ENCODE measurements around the gene SFRP4.
"Not testable (repeated sequence)": the region's sequence is repeated elsewhere in the genome, so short reads cannot be mapped to it uniquely, and the experiment has no call there.

The SFRP4 gene

DNA sequence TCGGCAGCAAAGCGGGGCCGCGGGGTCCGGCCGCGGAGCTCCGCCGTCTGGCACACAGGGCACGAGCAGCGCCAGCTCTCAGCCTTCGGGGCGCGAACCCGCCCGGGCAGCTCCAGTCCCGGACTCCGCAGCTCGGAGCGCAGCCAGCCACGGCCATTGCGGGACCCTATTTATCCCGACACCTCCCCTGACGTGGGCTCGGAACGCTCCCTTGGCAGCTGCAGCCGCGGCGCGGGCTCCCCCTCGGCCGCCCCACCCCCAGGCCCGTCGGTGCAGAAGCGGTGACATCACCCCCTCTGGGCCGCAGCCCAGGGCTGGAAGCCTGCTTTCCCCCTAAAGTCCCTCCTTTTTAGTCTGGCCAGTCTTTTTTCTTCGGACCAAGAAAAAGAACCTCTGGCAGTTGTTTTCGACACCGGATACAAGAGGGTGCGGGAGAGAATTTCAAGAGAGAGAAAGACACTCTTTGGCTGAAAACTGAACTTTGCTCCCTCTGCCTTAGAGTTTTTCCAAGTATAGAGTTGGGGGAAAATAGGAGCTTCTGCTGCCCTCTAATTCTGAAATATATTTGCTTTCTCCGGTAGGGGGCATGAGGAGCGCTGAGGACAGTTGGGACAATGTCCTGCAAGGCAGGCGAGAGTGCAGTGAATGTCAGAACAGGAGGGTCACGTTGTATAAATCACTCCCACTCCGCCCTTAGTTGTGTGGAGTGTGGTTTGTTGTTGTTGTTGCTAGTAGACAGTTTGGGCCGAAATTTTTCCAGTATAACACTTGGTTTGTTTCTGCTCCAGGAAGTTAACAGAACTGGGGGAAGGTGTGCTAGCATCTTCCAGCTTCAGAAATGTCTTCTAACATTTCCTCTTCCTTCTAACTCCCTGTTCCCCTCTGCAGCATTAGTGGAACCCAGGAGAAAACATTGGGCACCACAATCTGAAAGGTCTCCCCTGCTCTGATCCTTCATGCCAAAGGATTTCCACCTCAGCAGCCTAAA lies at the start of gene SFRP4:
Gene SFRP4 (minus strand): TSS at position 145 of the 988 bp plus-strand sequence. CDS start 280 bp downstream, outside the sequence.
- DNase-seq, result no peak

DNA sequence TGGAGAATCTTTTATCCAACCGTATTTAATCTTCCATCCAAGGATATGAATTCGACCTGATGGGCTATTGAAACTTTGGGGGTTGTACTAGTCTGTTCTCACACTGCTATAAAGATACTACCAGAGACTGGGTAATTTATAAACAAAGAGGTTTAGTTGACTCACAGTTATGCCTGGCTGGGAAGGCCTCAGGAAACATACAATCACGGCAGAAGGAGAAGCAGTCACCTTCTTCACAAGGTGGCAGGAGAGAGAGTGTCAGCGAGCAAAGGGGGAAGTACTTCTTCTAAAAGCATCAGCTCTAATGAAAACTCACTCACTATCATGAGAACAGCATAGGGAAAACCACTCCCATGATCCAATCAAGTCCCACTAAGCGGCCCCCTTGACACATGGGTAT lies 47.6 kb upstream of the SFRP4 start:
- no peak for DNase-seq

DNA sequence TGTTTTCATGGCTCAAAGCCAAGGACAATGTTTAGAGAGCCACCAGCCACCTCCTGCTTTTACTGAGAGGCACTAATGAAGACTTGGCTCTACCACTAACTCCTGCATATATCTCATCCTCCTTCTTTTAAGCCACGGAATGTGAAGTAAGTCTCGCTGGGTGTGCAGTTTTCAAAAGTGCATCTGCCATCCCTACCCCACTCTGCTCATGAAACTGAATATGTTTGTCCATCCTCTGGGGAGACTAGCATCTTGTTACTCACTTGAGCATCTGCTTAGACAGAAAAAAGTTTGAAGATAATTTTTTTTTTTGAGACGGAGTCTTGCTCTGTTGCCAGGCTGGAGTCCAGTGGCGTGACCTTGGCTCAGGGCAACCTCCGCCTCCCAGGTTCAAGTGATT lies 44.6 kb upstream of the SFRP4 start:
- no peak for DNase-seq

DNA sequence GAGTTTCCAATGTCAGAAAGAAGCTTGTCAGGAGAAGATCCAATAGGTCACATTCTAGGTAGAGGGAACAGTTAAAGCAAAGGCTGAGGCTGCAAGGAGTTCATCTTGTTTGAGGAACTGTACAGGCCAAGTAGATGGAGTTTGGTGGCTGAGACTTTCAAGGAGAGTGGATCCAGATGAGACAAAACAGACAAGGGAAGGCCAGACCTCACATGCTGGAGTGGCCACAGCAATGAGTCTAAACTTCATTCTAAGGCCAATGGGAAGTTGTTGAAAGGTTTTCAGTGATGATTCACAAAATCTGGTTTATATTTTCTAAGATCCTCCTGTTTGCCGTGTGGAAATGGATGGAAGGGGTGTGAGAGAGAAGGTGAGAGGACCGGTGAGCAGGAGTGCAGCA lies 43.9 kb upstream of the SFRP4 start:
- no peak for DNase-seq

DNA sequence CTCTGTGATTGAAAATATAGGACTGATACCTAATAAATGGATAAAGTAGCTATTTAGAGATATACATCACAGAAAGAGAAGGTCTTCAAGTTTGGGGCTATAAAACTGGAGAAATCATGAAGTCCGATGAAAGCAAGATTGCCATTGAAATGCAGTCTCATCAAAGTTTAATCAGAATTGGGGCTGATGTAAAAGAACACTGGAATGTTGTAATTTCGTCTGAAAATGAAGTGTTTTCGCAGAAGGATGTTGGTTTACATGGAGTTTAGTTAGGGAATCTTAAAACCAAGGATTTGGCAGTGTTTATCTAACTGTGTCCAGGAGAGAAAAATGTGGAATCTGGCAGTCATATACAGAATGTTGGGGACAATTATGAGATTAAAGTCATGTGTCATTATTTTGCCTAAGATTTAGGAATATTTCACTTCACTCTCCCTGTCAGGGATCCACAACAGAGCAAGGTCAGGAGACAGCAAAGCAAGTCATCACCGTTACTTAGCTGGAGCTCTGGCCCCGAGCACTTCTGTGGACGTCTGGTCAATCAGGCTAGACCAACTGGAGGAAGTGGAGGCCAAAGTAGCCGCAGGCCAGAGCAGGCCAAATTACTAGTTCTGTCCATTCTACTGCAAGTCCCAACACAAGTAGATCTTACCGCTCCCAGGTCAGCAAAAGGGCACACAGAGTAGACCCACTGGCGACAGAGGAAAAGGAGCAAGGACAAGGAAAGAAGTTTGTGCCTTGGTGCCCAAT lies 40.8 kb upstream of the SFRP4 start:
- DNase-seq, result no peak

DNA sequence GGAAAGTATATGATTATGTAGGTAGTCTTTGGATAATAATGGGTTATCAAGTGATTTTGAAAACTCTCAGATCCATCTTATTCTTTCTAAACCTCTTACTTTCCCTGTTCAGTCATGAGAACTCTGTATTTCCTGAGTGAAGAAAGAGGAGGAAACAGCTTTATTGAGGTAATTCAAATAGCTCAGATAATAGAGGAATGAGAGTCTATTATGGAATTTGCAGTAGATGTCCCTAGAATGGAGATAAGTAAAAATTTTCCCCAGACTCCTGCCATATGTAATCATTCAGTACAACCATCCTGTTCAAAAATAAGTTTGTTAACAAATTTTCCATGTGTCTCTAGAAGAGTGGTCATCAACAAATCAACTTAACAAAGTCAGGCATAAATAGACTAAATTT lies 40.2 kb upstream of the SFRP4 start:
- no peak for DNase-seq

DNA sequence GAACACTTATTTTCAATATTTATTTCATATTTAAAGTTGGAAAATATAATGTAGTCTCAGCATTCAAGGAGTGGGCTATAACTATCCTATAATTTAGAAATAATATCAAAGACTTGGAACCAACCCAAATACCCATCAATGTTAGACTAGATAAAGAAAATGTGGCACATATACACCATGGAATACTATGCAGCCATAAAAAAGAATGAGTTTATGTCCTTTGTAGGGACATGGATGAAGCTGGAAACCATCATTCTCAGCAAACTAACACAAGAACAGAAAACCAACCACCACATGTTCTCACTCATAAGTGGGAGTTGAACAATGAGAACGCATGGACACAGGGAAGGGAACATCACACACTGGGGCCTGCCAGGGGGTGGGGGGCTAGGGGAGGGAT lies 37.6 kb upstream of the SFRP4 start:
- not testable (repeated sequence) for DNase-seq

DNA sequence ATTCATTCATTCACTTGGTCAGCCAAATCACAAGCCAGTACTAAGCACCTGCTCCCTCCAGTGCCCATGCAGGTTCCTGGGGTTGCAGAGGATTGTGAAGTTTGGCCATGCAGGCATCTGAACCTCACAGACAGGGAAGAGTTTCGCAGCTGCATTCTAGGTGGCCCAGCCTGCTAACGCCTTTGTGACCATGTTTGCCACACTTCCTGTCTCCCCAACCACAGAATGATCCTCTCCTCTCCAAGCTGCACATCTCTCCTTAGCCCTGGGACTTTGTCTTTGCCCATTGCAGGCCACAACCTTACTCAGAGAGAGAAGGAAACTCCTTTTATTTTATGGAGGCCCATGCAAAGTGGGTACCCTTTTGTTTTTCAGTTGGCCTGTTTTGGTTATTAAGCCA lies 35.6 kb upstream of the SFRP4 start:
- no peak for DNase-seq

DNA sequence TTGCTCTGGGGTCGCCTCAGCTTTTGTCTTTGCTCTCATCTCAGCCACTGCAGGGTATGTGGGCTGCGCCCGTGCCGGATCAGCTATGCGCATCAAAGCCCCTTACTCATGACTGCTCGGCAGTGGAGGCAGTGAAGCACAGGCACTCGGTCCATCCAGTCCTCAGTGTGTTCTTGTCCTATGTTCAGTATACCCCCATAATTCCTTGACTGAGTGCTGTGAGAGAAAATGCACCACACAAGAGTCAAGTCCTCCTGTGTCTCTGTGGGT lies 31.3 kb upstream of the SFRP4 start:
- no peak for DNase-seq

DNA sequence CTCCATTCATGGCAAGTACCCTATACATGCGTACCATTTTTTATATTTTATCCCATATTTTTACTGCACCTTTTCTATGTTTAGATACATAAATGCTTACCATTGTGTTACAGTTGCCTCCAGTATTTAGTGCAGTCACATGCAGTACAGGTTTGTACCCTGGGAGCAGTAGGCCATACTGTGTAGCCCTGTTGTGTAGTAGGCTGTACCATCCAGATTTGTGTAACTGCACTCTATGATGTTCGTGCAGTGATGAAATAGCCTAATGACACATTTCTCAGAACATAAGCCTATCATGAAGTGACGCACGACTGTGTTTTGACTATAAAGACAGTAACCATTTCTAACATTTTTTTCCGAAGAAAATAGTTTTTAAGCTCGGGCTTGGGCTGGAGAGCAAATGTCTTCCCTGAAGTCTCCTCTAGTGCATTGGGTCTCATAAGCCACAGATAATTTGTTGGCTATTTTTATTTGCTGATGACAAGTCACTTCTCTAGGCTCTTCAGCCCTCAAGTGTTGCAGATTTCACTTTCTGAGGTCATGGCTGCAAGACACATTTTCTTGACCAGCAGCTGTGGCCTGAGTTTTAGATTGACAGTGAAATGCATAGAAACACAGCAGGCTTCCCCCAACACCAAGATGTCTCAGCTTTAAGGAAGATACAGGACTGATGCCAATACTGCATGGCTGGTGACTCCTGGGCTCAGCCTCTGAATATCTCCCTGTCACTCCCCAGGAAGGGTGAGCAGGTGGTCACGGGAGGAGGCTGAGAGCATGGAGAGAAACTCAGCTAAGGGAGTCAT lies 30.7 kb upstream of the SFRP4 start:
- DNase-seq, result no peak

DNA sequence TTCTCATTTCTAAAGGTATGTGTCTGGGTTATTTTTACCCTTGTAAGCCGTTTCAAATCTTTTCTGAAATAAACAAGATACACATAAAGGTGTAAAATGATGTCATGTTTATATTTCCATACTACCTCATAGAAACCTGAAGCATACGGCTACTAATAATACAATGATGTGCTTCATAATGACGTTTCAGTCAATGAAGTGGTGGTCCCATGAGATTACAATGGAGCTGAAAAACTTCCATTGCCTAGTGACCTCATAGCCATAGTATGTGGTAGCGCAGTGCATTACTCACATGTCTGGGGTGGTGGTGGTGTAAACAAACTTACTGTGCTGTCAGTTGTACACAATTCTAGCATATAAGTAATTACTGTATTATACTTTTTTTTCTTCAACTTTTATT lies 28.7 kb upstream of the SFRP4 start:
- no peak for DNase-seq

DNA sequence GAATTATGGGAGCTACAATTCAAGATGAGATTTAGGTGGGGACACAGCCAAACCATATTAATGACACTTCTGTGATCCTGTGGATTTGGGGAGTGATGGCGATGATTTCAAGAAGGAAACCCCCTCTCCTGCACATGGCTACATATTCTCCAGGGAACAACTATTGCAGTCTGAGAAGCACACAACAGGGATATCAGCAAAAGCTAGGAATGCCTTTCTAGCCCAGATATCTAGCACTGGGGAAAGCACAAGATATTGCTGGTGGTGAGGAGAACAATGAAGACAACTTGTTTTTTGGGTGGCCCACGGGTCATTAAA lies 28.1 kb upstream of the SFRP4 start:
- no peak for DNase-seq

DNA sequence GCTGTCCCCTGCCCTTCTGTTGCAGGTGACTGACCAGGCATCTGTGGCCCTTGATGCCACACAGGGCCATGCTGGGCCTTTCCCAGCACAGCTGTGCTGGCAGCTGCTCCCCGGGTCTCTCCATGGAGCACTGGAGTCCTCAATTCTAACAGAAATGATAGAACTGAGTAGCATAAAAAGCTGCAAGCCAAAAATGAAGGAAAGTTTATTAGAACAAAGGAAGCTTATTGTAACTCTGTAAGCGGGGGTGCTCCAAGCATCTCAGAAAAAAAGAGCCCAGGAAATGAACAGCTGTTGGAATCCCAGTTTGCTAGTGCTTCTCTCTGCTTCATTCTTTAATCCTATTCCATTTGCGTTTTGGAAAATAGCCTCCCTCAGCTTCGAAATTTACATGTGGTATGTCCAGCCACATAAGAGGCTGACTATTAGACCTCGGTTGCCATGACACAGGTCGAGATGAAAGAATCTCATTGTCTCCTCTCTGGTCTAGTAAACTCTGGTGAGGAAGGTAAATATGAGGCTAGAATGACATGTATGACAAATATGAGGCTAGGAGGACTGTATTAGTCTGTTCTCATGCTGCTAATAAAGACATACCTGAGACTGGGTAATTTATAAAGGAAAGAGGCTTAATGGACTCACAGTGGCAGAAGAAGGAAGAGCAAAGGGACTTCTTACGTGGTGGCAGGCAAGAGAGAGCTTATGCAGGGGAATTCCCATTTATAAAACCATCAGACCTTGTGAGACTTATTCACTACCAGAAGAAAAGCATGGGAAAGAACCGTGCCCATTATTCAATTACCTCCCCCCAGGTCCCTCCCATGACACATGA lies 27.5 kb upstream of the SFRP4 start:
- DNase-seq, result no peak

DNA sequence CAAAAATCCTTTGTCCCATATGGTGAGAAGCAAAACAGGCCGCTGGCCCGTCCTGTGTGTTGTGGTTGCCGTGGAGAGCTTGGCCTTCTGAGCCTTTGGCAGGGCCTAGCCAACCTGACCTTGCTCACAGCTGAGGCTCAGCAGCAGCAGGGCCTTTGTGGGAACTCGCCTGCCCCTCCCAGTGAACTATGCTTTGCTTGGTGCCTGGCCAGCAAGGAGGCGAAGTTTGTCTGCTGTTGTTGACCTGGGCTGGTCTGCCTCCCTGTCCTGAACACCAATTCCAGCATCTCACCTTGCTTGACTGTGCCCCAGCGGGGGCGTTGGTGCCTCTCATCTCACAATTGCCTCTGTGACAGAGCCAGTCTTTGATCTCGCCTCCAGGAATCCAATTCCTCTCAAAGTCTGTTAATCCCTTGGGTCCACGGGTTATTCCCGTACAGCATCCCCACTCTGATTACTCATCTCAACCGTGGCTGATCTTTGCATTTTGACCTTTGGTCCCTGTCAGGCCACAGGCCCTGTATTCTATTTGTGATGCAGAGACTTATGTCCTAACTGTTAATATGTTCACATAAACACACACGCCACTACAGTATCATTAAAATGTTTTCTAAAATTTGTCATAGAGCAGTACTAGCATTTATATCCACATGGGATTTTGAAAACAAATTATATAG lies 26.5 kb upstream of the SFRP4 start:
- no peak for DNase-seq

DNA sequence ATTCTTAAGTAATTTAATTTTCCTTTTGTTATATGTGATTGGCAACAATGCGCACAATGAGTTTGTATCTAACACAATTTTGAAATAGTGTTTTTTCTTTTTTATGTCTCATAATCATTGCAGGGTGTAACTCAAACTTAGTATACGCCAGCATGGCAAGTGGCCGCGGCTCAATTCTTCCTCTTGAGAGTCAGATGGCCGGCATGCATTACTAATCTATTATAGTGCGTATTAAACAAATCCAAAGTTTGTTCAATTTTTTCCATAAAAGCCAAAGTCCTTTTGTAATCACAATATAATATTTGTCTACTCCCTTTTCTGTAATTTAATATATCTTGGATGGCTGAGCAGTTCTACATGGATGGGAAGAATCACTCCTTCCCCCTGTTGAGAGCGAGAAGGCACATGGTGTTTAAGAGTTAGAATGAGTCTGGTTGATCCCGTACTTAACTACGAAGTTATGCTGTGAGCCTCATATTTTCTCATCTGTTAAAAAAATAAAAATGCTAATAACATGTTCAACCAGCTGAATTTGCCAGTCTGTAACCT lies 16.5 kb upstream of the SFRP4 start:
- no peak for DNase-seq

DNA sequence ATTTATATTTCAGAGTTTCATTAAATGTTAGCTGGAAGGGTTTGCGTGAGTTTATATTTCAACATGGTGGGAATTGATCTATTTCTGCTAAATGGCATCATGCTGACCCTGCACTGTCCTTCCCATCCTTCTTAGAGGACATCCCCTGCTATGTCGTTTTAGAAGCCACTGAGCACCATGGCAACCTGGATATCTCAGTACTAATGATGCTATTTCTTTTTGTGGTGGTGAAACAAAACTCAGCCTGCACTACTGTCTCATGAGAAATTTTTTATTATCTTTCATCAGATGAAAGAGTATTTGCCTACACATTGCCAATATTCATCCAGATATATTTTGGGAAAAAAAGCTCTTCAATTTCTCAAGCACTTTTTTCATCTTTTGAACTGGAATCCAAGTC lies 15.9 kb upstream of the SFRP4 start:
- DNase-seq, result no peak

DNA sequence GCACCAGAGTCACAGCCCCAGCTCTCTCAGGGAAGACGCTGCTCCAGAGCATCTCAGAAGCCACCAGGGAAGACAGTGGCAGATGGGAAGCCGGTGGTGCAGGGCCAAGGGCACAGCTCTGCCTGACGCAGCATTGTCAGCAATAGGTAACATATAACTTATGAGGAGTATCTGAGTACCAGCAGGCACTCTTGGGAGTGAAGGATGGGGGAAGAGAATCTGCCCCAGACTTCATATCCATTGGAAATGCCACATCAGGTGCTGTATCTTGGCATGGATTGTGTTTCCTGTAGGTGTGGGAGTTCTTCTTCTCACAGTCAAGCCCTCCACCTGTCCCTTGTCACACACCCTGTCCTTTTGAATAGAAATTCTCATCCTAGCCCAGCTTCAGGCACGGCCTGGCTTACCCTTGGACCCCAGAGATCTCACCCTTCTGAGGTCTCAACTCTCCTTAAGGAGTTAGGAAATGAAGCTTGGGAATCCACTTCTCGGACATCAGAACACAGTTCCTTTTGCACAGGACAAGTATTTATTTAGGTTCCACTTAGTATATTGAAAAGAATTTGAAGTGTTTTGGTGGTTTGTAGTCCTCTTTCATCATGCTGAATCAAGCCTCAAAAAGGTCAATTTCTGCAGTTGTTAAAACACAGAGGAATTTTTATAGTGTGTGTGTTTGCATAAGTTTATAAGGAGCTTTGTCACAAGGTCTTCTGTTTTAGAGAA lies 13.8 kb upstream of the SFRP4 start:
- no peak for DNase-seq

DNA sequence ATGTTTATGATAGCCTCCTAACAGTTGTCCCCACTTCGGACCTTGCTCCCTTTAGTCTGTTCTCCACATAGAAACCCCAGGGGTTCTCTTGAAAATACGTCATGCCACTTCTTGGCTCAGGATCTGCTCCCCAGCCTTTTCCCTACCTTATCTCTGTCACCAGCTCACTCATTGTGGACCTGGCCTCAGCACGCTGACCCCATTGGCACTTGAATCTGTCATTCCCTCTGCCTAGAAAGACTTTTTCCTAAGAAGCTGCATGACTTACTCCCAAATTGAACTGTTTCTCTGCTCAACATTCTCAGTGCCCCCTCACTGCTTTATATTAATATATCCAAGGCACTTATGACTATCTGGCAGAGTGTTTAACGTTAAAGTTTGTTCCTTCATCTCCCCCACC lies 12.3 kb upstream of the SFRP4 start:
- no peak for DNase-seq

DNA sequence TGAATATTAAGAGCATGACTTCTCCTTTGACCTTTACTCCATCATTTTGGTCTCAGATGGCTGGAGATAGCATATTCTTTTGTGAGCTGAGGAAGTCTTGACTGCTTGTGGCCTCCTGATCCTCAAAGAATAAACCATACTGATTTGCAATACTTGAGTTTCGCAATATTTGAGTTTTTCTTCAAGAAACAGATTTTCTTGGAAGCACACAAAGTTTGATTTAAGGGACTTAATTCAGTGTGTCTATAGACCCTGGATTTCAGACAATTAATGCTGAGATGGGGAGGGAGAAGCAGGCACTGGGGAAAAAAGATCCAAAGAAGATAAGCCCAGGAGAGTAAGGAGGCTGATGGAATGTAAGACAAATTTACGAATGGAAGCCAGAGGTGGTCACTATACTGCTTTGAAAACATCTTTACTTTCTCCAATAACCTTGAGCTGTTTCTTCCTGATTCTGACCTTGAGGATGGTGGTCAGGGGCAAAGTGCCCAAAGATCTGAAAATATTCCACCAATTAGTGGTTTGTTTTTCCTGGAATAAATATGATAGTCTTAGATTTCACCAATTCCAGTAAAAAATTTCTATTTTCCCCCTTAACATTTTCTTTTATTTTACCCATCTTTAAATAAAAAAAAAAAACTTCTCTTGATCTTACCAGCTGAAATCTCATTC lies 11.3 kb upstream of the SFRP4 start:
- no peak for DNase-seq

DNA sequence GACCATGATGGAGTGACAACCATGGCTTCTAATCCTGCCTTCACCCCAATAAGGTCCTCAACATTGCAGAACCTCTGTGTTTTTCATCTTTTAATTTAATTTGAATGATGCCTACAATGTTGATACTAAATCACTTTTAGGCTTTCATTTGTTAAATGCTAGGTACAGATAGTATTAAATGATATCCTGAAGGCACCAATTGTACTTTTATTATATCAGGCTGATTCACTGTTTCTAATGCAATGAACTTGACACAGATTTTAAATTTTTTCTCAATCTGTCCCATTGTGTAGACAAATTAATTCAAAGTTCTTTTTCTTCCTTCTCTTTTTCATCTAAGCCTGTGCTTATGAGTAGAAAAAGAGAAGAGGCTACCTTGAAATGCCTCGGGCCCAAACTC lies 9.0 kb upstream of the SFRP4 start:
- DNase-seq, result no peak

Data from cortex of kidney (tissue), 1 donor.